GM21619 (cell line): ENCODE measurements around the gene NYAP1.
A peak's percentile ranks its signal among the peaks of the same experiment; 100 is the strongest.

ENCODE experiments used
- ATAC-seq: cut with Tn5 transposase; IDR thresholded peaks from one replicate; pipeline ENCODE4 v1.9.1; 2021; ENCODE audit not compliant: unreplicated experiment

NYAP1 gene

GRCh38 chr7:100456562-100456961 is 27.2 kb upstream of the NYAP1 start:
- no peak for ATAC-seq

DNA sequence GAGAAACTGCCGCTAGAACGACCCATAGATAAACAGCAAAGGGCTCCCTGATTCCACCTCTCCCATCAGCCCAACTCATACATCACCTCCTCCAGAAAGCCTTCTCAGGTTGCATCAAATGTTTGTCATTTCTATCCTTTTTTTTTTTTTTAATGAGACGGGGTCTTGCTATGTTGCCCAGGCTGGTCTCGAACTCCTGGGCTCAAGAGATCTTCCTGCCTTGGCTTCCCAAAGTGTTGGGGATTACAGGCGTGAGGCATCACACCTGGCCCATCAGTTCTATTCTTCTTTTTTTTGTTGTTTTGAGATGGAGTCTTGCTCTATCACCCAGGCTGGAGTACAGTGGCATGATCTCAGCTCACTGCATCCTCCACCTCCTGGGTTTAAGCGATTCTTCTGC is 26.7 kb upstream of the NYAP1 start:
- no peak for ATAC-seq

DNA sequence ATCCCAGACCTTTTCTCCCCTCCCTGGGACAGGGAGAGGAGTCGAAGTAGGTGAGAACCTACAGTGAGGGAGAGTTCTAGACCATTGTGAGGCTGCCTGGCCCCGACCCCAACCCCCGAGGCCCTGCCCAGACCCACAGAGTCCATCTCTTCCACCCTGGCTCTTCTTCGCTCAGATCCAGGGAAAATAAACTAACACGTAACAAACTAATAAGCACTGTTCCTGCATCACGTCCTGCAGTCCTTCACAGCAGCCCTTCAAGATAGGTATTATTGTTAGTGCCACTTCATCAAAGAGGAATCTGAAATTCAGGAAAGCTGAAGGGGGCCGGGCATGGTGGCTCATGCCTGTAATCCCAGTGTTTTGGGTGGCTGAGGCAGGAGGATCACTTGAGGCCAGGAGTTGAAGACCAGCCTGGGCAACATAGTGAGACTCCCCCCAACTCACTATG is 19.5 kb upstream of the NYAP1 start, which contains the start of gene SPACDR:
Gene SPACDR (minus strand): TSS at position 51 of the 451 bp plus-strand sequence. CDS start 235 bp downstream, outside the sequence.
- ATAC-seq: no peak

GRCh38 chr7:100464791-100465190 is 18.9 kb upstream of the NYAP1 start:
- no peak for ATAC-seq

DNA sequence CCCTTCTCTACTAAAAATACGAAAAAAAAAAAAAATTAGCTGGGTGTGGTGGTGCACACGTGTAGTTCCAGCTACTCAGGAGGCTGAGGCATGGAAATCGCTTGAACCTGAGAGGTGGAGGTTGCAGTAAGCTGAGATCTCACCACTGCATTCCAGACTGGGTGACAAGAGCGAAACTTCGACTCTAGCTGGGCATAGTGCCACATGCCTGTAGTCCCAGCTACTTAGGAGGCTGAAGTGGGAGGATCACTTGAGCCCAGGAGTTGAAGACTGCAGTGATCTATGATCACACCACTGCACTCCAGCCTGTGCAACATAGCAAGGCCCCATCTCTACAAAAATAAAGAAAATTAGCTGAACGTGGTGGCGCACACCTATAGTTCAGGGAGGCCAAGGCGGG is 18.4 kb upstream of the NYAP1 start:
- no peak for ATAC-seq

DNA sequence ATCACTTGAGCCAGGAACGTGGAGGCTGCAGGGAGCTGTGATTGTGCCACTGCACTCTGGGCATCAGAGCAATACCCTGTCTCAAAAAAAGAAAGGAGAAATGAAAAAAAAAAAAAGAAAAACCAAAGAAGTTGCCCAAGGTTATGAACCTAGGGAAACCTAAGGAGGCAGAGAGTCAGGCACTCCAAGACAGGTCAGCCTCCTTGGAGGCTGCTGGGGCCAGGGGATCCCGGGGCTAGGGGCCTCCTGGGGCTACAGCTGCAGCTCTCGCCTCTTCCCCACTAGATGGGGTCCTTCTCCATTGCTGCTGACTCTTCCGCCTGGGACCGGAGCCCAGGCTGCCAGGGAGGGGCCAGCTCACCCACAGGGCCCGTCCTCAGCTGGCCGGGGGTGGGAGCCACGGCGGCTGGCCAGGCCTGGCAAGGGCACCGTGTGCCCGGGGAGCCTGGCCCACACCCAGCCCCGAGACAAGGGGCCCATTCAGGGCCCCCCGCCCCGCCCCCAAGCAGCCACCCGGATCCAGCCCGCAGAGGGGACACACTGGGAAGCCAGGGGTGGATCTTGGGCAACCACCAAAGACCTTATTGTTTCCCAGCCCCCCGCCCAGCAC is 17.9 kb upstream of the NYAP1 start:
- ATAC-seq: no peak

- no peak for ATAC-seq
Measured at GRCh38 chr7:100466653-100467605, 16.8 kb upstream of the NYAP1 start.

DNA sequence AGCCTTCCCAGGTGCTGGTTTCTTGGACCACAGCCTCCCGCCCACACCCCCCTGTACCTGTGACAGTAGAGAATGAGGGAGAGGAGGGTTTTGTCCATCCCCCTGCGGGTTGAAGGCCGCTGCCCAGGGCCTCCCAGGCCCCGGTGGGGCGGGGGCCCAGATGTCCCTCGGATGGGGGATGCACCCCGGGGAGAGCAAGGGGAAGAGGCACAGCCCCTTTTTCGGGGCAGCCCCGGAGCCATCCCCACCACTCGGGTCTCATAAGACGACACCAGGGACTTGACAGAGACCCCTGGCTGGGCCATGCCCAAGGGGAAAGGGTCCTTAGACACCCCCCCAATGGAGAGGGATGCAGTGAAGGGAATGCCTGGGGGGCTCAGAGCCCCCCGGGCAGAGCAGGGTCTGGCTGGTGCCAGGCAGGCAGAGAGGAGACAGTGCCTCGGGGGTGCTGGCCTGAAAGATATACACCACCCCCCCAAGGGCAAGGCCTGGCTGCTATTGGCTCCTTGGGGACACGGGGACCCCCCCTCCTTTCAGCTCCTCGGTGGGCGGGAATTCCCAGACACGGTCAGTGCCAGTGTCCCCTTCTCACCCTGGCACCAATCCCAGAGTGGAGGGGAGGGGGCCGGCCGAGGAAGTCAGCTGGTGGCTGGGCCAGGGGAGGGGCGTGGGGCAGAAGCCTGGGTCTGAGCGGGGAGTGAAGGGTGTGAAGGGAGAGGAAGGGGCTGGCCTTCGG is 15.9 kb upstream of the NYAP1 start:
- no peak for ATAC-seq

DNA sequence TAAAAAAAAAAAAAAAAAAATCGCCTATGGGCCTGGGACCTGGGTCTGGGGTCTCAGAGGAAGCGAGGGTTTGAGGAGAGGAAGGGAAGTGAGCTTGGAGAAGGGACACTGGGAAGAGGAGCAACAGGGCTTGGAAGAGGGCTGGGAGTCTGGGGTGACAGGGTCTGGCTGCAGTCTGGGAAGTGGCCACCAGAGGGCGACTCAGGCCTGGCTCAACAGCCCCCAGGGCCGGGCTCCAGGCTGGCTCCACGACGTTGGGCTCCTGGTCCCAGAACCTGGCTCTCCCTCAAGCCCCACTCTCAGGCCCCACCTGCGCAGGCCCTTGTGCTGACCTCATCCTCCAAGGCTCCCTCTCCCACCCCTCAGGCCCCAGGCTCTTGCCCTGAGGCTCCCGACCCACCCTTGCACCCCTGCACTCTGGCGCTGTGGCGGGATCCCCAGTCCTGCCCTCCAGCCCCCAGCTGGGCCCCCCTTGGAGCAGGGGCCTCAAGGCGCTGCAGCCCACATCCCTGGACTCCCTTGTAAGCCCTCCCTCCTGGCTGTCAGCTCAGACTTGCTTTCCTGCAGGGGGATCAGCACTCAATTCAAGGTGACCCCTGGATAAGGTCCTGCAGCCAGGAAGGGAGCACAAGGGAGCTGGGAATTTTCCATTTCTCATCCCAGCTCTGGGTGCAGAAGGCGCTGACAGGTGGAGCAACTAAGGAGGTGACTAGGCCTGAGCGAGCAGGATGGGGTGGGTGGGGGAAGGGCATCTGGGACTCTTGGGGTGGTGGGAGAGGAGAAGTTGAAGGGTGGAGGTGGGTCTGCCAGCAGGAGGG is 14.3 kb upstream of the NYAP1 start:
- no peak for ATAC-seq

GRCh38 chr7:100471021-100471420 is 12.7 kb upstream of the NYAP1 start:
- ATAC-seq: no peak

DNA sequence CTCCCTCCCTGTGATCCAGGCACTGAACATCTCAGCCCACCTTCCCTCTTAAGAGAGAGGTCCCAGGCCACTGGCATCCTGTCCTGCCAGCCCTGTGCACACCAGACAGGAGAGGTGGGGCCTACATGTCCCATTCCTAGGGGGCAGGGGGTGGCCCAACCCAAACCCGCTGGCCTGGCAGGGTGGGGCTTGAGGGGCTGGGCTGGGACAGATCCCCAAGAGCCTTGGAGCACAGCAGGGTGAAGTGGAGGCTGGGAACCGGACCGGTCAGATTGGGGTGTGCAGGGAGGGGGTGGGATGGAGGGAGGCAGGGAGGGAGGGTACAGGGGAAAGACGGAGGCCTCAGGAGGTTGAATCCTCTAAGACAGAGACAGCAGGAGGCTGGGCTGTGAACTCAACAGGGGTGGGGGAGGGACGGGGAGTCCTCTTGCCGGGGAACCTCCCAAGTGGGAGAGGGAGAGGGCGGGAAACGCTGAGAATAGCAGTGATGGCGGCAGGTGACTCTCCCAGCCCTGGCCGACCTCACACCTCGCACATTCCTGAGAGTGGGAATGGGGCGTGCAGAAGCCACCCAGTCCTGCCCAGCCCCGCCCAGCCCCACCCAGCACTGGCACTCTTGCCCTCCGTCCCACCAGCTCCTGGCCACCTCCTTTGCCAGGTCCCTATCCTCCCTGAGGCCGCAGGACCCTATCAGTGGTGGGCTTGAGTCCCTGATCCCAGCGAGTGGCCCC is 11.4 kb upstream of the NYAP1 start:
- ATAC-seq: no peak

DNA sequence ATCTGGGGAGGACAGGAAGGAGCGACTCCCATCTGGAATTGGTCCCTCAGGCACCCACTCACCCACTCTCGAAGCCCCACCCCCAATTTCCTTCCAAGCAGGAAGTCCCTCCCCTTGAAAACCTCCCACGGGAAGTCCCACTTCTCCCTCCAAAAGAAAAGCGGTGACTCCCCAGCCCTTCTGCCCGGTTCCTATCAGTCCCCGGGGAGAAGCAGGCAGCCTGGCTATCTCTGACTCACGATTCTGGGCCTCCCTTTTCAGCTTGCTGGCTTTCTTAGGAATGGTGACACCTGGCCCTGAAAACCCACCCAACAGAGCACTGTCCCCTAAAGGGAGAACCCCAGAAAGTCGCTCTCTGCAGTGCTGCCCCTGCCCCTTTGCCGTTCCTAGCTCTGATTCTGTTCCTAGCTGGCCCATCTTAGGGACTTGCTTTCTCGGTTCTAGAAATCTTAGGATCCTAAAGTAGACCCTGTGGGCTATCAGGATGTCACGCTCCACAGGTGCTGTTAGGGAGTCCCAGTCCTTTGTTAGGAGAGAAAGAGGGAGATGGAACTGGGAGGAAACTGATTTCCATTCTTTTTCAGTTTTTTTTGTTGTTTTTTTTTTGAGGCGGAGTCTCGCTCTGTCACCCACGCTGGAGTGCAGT is 10.8 kb upstream of the NYAP1 start:
- no peak for ATAC-seq

DNA sequence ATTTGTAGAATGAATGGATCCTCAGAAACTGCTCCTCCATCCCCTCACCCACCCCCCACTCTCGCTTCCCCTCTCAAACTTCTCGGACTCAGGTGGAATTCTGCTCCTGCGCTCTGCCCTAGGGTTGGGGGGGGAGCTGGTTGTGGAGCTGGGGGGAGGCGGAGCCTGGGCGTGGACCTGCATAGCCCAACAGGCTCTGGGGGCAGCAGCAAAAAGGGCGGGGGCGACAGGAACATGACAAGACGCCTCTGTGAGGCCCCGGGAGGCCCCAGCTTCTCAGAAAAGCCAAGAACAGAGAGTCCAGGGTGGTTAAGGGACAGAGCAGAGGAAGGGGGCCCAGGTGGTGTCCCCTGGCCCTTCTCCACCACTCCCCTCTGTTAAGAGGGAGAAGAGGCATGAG is 8.2 kb upstream of the NYAP1 start:
- no peak for ATAC-seq

DNA sequence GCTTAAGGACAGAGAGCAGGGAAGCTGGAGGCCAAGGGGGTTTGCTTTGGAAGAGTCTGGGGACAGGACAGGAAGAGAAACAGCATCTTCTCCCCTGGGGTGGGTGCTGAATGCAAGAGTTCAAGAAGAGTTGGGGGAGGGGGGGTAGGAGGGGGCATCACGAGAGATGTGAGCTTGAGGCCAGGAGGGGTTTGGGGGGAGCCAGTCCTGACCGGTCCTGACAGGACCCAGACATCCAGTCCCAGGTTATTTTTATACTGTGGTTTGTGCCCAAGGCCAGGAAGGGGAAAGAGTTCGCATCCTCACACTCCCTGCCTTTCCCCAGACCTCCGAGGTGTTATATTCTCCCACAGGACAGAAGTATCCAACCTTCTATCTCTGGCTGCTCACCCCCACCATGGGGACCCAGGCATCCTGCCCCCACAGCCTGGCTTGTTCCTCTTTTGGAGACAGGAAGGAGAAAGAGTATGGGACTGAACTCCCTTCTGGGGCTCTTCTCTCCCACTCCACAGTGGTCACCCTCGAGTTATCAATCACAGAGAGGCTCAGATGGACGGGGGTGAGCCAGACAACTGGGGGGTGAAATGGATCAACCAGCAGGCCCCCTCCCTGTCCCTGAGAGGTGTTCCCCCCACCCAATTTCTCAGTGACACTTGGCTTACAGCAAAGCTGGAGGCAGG is 7.5 kb upstream of the NYAP1 start:
- ATAC-seq: no peak

DNA sequence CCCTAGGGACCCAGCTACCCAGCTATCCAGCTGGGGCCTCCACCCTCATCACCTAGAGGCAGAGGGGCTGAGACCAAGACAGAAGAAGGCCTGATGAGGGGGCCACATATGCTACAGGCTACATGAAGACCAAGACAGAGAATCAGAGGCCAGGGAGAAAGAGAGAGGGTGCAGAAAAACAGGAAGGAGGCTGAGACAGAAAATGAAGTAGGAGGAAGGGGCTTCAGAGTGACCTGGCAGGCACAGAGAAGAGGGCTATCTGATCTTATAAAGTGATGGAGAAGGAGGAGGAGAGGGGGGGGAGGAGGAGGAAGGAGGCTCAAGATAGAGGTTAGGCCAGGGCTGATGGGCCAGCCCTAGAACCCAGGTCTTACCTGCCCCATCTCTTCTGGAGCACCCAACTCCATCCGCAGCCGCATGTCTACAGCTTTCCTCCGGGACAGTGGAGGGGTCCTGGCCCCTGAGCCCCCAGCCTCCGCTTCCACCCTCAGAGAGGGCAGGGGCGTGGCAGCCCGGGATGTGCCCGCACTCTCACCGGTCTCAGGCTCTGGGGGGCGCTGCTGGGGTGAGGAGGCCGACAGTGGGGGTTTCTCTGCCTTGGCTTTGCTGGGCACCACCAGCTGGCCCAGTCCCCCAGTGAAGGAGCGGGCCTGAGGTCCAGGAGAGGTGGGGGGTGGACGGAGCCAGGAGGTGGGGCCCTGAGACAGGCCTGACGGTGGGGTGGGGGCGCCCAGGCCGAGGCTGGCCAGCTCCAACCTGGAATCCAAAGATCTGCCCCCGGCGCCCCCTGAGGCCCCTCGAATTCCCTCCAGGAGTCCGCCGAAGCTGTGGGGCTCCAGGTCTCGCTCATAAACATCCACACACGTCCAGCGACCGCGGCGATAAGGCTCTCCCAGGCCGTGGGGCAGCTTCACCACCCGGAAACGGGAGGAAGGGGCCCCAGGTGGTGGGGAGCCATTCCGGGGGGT is 6.5 kb upstream of the NYAP1 start:
- ATAC-seq: no peak

DNA sequence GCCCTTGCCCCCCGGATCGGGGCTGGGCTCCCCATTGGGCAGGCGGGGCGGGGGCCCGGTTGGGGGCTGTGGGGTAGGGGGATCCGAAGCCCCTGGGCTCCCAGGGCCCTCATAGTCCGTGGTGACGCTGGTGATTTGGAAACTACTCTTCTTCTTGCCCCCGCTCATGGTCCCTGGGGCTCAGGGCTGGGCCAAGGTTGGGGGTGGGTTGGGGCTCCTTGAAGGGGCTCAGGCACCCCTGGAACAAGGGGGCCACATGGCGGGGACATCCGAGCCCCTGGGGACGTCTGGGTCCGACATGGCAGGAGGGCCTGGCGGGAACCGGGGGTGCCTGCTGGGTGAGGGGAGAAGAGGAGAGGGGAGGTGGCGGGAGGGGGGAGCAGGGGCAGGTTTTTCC is 5.9 kb upstream of the NYAP1 start:
- no peak for ATAC-seq

DNA sequence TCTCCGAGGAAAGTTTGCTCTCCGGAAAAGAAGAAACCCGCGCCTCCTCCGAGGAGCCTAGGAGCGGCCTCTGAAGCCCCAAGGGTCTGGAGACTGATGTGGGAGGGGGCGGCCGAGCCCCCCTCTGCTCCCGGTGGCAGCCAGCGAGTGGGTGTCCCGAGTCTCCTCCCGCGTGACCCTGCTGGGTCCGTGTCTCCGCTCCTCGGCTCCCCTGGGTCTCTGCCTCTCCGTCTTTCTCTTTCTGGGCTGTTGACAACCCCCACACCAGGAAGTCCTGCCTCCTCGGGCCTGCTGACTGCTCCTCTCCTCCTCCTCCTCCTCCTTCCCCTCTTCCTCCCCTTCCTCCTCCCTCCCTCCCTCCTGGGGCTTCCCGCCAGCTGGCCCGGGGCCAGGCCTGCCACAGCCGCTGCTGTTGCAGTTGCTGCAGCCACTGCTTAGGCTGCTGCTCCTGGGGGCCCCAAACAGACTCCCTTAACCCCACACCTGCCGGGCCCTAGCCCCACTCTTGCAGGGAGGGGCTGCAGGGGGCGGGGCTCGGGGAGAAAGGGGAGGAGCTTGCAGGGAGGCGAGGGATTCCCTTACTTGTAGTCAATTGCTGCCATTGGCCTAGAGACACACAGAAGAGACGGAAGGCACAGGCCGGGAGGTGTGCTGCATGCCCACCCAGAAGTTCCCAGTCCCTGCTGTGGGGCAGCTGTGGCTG is 4.6 kb upstream of the NYAP1 start, which contains the start of gene TSC22D4:
Gene TSC22D4 (minus strand): TSS at position 257 of the 703 bp plus-strand sequence. CDS start 1,176 bp downstream, outside the sequence.
- ATAC-seq: peak; percentile 58
